Measurements from ENCODE around the gene FRMPD4.

FRMPD4 gene

DNA sequence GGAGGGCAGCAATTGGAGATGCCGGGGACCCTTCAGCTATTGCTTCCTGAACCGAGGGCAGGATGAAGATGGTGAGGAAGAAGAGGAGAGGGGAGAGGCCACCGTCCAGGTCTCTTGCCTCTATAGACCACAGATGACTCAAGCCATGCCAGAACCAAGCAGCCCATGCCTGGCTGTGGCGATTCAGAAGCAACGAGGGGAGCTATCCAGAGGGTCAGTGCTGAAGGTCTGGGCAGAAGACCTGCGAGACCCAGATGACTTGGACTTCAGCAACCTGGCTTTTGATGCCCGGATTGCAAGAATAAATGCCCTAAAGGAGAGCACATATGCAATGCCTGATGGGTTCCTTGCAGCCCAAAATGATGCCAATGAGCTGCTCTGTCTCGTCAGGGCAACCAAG, 582.8 kb downstream of the FRMPD4 start:
- DNase-seq (ENCODE audit: low read depth in 2 of 2, low spot score in 1 of 2) = no peak

DNA sequence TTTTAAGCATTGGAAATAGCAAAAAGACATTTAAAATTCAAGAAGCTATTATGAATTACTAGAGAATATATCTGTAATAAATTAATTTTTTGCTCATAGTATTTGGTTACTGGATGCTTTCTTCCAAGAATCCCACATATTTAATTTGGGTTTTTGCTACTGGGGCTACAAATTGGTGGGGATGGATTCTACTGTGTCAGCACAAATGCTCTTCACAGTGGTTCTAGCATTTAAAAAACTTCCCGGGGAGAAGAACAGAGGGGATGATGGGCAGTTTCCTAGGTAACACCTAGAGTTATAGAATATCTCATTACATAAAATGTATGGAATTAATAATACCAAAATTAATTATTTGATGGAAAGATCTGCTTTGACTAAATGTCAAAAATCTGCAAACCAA, 584.0 kb downstream of the FRMPD4 start:
- DNase-seq (ENCODE audit: low read depth in 2 of 2, low spot score in 1 of 2) = no peak

DNA sequence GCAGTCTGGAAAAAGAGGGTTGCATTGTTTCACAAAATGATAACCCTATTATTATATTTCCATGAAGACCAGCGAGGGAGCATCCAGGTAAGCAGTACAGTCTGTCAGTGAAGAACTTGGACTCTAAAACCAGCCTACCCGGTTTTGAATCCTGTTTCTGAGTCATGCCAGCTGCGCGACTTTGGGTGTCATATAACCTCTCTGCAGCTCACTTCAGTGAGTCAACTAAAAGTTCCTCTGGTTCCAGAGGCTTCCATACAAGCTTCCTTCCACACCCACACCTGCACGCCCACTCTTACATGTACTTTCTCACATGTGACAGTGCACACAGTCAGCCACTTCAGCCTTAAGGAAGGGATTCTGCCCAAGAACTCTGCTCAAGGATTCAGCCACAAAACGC, 603.1 kb downstream of the FRMPD4 start:
- no peak for DNase-seq (ENCODE audit: low read depth in 2 of 2, low spot score in 1 of 2)

DNA sequence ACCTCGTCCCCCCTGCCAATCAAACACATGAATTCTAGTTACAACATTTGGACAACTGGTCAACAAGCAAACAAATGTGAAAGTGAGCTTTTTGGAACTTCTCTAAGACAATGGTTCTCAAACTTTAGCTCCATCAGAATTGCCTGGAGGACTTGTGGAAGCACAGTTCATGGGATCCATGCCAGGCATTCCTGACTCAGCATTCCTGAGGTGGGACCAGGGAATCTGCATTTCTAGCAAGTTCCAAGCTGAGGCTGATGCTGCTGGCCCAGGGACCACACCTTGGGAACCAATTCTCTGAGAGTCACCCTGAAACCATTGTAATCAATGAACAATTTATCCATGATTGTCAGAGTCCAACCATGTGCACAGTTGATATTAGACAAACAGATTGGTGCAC, 609.2 kb downstream of the FRMPD4 start:
- no peak for DNase-seq (ENCODE audit: low read depth in 2 of 2, low spot score in 1 of 2)

DNA sequence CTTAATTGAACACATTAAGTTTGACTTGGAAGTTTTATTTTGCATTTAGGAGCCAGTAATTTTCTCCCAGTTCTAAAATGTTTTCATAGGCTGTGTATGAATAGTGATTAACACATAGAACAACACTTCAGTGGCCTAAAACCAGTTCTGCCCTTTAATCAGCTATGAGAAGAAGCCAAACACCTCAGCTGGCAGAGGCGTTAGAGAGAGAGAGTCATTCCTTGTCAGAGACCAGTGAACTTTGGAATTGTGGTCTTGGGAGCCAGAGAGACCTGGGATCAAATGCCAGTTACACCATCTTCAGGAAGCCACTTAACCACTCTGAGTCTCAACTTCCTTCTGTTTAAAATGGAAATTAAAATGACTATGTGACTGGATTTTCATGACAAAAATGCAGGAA, 613.6 kb downstream of the FRMPD4 start:
- DNase-seq (ENCODE audit: low read depth in 2 of 2, low spot score in 1 of 2) = no peak

DNA sequence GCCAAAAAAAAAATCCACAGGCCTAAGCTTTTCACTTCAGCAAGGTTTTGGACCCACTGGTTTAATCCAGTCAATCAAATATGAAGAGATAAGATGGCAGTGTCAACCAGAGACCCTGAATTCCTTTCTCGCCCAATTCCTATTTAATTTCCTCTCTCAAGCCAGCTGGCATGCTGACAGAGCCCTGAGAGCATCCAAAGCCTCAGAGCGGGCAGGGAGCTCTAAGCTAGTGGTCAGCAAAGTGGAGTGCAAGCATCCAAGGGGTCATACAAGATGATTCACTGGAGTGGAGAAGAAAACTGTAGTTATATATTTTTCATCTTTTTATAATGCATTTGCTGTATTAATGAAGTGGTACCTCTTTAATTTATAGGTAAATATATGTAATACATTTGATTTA, 615.1 kb downstream of the FRMPD4 start:
- no peak for DNase-seq (ENCODE audit: low read depth in 2 of 2, low spot score in 1 of 2)

DNA sequence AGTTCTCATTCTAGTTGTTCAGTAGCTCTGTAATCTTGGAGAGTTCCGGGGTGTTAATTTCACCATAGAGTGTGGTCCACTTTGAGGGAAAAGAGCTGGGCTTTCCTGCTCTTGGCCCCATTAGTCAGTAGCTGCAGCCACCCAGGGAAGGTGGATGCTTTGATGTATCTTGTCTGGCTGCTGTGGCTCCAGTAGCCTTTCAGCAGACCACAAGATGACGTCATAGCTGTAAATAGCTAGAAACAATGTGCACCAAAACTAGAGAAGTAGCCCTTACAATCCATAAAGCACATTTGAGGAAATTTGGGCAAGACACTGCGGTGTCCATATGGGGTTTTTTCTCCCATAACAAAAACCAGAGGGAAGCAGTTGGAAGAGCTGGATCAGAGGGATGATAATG, 620.0 kb downstream of the FRMPD4 start:
- DNase-seq (ENCODE audit: low read depth in 2 of 2, low spot score in 1 of 2) = no peak

DNA sequence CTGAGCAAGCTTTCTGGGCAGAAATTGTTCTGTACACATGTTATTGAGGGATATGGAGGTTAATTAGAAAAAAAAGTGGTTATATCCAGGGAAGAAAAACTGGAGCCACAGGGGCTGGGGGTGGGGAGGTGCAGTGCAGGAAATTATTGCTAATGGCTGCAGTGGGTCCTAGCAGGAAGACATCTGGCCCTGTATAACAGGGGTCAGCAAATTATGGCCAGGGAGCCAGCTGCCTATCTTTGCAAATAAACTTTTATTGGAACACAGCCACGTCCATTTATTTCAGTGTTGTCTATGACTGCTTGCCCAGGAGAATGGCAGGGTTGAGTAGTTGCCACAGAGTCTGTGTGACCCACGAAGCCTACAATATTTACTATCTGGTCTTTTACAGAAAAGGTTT, 629.6 kb downstream of the FRMPD4 start:
- DNase-seq (ENCODE audit: low read depth in 2 of 2, low spot score in 1 of 2) = no peak

DNA sequence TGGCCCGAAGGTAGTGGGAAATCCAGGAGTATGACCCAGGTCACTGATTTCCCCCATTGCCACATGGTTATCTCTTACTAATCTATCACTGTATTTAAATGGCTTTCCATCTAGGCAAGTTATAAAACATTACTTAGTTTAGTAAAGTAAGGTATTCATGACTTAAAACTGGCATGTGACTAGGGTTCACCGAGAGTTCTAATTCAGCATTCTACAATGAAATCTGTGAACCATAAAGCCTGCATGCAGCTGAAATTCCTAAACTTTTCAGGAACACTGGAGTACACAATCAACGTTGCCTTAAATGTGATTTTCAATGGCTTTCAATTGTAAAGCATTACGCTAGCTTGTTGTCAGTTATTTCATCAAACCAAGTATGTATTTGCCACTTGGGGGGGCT, 630.2 kb downstream of the FRMPD4 start:
- DNase-seq (ENCODE audit: low read depth in 2 of 2, low spot score in 1 of 2) = no peak

DNA sequence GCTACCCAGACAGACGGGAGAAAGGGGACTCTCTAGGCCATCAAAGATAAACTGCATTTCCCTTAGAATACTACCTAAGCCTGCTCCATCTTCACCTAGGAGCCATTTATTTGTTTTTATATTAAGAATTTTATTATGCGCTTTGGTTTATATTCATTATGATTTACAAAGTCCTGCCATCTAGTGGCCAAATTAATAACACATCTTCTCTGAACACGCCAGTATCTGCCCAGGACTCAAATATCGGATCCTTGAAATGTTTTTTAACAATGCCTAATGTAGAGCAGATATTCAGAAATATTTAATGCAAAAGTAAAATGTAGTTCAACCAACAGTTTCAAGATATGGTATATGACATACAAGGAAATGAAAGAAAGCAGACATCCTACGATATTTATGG, 632.2 kb downstream of the FRMPD4 start:
- DNase-seq (ENCODE audit: low read depth in 2 of 2, low spot score in 1 of 2) = no peak

DNA sequence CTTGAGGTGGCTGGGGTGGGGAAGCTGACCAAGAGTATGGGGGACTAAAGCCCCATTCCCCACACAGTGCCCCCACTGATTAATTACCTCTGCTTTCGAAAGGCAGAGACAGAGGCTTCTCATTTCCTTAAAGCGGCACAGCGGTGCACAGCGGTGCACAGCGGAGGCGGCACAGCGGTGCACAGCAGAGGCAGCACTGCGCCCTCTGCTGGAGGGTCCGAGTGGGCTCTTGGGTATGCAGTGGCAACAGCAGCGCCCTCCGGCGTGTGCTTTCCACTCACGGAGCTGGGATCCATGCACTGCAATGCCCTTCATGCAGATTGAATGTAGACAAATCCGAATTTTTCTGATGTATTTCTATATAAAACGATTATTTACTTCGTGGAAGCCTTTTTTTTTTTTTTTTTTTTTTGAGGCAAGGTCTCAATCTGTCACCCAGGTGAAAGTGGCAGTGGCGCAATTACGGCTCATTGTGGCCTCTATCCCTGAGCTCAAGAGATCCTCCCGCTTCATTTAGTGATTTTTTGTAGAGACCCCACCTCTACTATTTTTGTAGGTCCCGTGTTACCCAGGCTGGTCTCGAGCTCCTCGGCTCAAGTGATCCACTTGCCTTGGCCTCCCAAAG, 633.3 kb downstream of the FRMPD4 start:
- peak in 1 of 2 donors; percentile 31 for DNase-seq (ENCODE audit: low read depth in 2 of 2, low spot score in 1 of 2)

Measured in stimulated activated CD8-positive, alpha-beta memory T cell treated with anti-CD3 and anti-CD28 coated beads, Interleukin-4, amount 100 ng/mL, for 1 hour (primary cell).